IMR-90 (cell line): ENCODE data around the gene COA4. TPM values are rescaled to one million over a fixed set of nuclear protein-coding genes. Genes with fewer than 3 reads are reported as not detected.

Source experiments
- ATAC-seq: fragments of 200-7000 bp; cut with Tn5 transposase; 2 replicates; pipeline ENCODE4 v1.9.1; 2020; ENCODE audit warnings: low read depth, mild to moderate bottlenecking, moderate library complexity
- BruUV-seq: library from RNA; stranded (reverse); fragments of 400-500 nt; replicated peaks from 2 replicates; lab custom pipeline; 2021; lab: Mats Ljungman, UMichigan
- CTCF ChIA-PET: fragments of 300-600 bp; formaldehyde crosslinking; extraction: SDS; loops from one replicate; lab custom pipeline; 2021; ENCODE audit warnings: antibody characterized with exemption; lab: Yijun Ruan, JAX
- POLR2A ChIA-PET: fragments of 300-600 bp; sonication (Branson Sonifier 250); formaldehyde crosslinking; loops from one replicate; lab custom pipeline; 2022; ENCODE audit warnings: antibody characterized with exemption; ENCODE audit not compliant: unreplicated experiment; lab: Charles Lee
- DNase-seq: peaks from one replicate; pipeline ENCODE4 v3.0.0; 2013
- H2AFZ ChIP-seq: replicated peaks from 2 replicates; pipeline ENCODE3; 2013; ENCODE audit warnings: low read length, mild to moderate bottlenecking; ENCODE audit not compliant: poor library complexity
- H2AK5ac ChIP-seq: 2 replicates; pipeline ENCODE4 v1.6.1; 2013; ENCODE audit warnings: low read depth, low read length, inconsistent platforms
- H2AK9ac ChIP-seq: replicated peaks from 2 replicates; pipeline ENCODE3; 2013; ENCODE audit warnings: mild to moderate bottlenecking, low read depth, low read length, moderate library complexity; ENCODE audit not compliant: poor library complexity
- H2BK120ac ChIP-seq: 2 replicates; pipeline ENCODE4 v1.6.1; 2013; ENCODE audit warnings: low read depth, low read length, inconsistent platforms
- H2BK15ac ChIP-seq: 3 replicates; pipeline ENCODE4 v1.6.1; 2013; ENCODE audit warnings: low read depth, low read length, inconsistent platforms
- H2BK20ac ChIP-seq: 2 replicates; pipeline ENCODE4 v1.6.1; 2013; ENCODE audit warnings: low read depth, mild to moderate bottlenecking, inconsistent platforms, low read length, moderate library complexity
- H2BK5ac ChIP-seq: 2 replicates; pipeline ENCODE4 v1.6.1; 2013; ENCODE audit warnings: mild to moderate bottlenecking, low read depth, low read length, inconsistent platforms; ENCODE audit not compliant: poor library complexity, severe bottlenecking
- H3K14ac ChIP-seq: replicated peaks from 2 replicates; pipeline ENCODE4 v1.6.1; 2013; ENCODE audit warnings: low read depth, low read length, inconsistent platforms
- H3K18ac ChIP-seq: 2 replicates; pipeline ENCODE4 v1.6.1; 2013; ENCODE audit warnings: low read depth, low read length, control low read depth
- H3K23ac ChIP-seq: 2 replicates; pipeline ENCODE4 v1.6.1; 2013; ENCODE audit warnings: low read depth, low read length, inconsistent platforms
- H3K27ac ChIP-seq: 2 replicates; pipeline ENCODE4 v1.5.1; 2013; ENCODE audit warnings: mild to moderate bottlenecking, control low read depth, low read length; ENCODE audit not compliant: insufficient read depth
- H3K27me3 ChIP-seq: 2 replicates; pipeline ENCODE4 v1.6.1; 2013; ENCODE audit warnings: low read length; ENCODE audit not compliant: control insufficient read depth, insufficient read depth
- H3K36me3 ChIP-seq: 2 replicates; pipeline ENCODE4 v1.6.1; 2013; ENCODE audit warnings: low read length, mixed read lengths; ENCODE audit not compliant: control insufficient read depth, insufficient read depth
- H3K4ac ChIP-seq: 2 replicates; pipeline ENCODE4 v1.6.1; 2013; ENCODE audit warnings: low read depth, low read length, inconsistent platforms
- H3K4me1 ChIP-seq: 2 replicates; pipeline ENCODE4 v1.6.1; 2013; ENCODE audit warnings: low read length, mixed read lengths; ENCODE audit not compliant: control insufficient read depth, insufficient read depth
- H3K4me2 ChIP-seq: 2 replicates; pipeline ENCODE4 v1.6.1; 2013; ENCODE audit warnings: low read depth, mild to moderate bottlenecking, control low read depth, low read length, moderate library complexity
- H3K4me3 ChIP-seq: 2 replicates; pipeline ENCODE4 v1.5.1; 2013; ENCODE audit warnings: low read depth, mild to moderate bottlenecking, control low read depth, low read length, moderate library complexity; ENCODE audit not compliant: insufficient read depth
- H3K56ac ChIP-seq: 2 replicates; pipeline ENCODE4 v1.6.1; 2013; ENCODE audit warnings: low read length, inconsistent platforms; ENCODE audit not compliant: insufficient read depth; ENCODE audit errors: extremely low read depth
- H3K79me1 ChIP-seq, 2 experiments: 2 replicates each; pipeline ENCODE4 v1.6.1; 2013; ENCODE audit warnings: low read length in 2 of 2, inconsistent platforms in 1 of 2, low read depth in 1 of 2
- H3K9ac ChIP-seq: 2 replicates; pipeline ENCODE4 v1.6.1; 2013; ENCODE audit warnings: low read depth, low read length, control low read depth
- H3K9me1 ChIP-seq: 2 replicates; pipeline ENCODE4 v1.6.1; 2013; ENCODE audit warnings: low read length, inconsistent platforms; ENCODE audit not compliant: insufficient read depth
- H3K9me3 ChIP-seq: 2 replicates; pipeline ENCODE4 v1.6.1; 2013; ENCODE audit warnings: low read length; ENCODE audit not compliant: control insufficient read depth, insufficient read depth
- H4K20me1 ChIP-seq: 2 replicates; pipeline ENCODE4 v1.6.1; 2013; ENCODE audit warnings: low read length, inconsistent platforms; ENCODE audit not compliant: insufficient read depth
- H4K5ac ChIP-seq: 2 replicates; pipeline ENCODE4 v1.6.1; 2013; ENCODE audit warnings: mild to moderate bottlenecking, low read depth, low read length, control low read depth
- H4K8ac ChIP-seq, 2 experiments: 2 replicates each; pipeline ENCODE4 v1.6.1; 2013; ENCODE audit warnings: low read depth in 2 of 2, low read length in 2 of 2, control low read depth in 1 of 2, inconsistent platforms in 1 of 2
- H4K91ac ChIP-seq: 2 replicates; pipeline ENCODE4 v1.6.1; 2013; ENCODE audit warnings: low read depth, low read length, inconsistent platforms; ENCODE audit not compliant: insufficient read depth
- CHD1 ChIP-seq: IDR thresholded peaks from 2 replicates; pipeline ENCODE4 v1.6.1; 2012; ENCODE audit warnings: low read depth, low read length, improper control_type of control experiment
- CTCF ChIP-seq: conservative IDR thresholded peaks from 2 replicates; pipeline ENCODE4 v1.5.1; 2012; ENCODE audit warnings: mild to moderate bottlenecking, low read depth, low read length, improper control_type of control experiment
- ELK1 ChIP-seq: fragments of 150-350 bp; IDR thresholded peaks from 2 replicates; pipeline ENCODE4 v1.6.1; 2016; ENCODE audit warnings: low read depth, mild to moderate bottlenecking, low read length, moderate library complexity, borderline replicate concordance
- MAFK ChIP-seq: IDR thresholded peaks from 2 replicates; pipeline ENCODE4 v1.6.1; 2012; ENCODE audit warnings: low read depth, low read length, improper control_type of control experiment
- MXI1 ChIP-seq: IDR thresholded peaks from 2 replicates; pipeline ENCODE4 v1.6.1; 2012; ENCODE audit warnings: low read depth, mild to moderate bottlenecking, low read length, moderate library complexity, borderline replicate concordance
- RAD21 ChIP-seq: IDR thresholded peaks from 2 replicates; pipeline ENCODE4 v1.6.1; 2012; ENCODE audit warnings: low read length, improper control_type of control experiment
- RCOR1 ChIP-seq: IDR thresholded peaks from 2 replicates; pipeline ENCODE4 v1.6.1; 2012; ENCODE audit warnings: mild to moderate bottlenecking, low read length, improper control_type of control experiment; ENCODE audit not compliant: insufficient replicate concordance
- WGBS, 2 experiments: methylation state at CpG; one replicate each; pipeline versions ENCODE4 v1.1.5 to v1.1.7; 2013; ENCODE audit warnings: missing lambda C conversion rate in 2 of 2; ENCODE audit not compliant: insufficient read length in 1 of 2; ENCODE audit errors: extremely low coverage in 2 of 2; 5-methylcytosine and 5-hydroxymethylcytosine counted together
- dilution Hi-C: fragments of 300-500 bp; cut with HindIII; formaldehyde crosslinking; loops from one replicate; pipeline ENCODE4 v1.14.3; 2018; ENCODE audit warnings: low sequenced_read_pairs; ENCODE audit not compliant: unreplicated experiment
- in situ Hi-C: fragments of 300-500 bp; cut with MboI; formaldehyde crosslinking; loops from 3 replicates; pipeline ENCODE4 v1.14.3; 2019; ENCODE audit warnings: low sequenced_read_pairs, inconsistent platforms, mixed read lengths
- intact Hi-C: fragments of 100-400 bp; cut with micrococcal nuclease; formaldehyde crosslinking; loops from 2 replicates; pipeline ENCODE4 v1.10.0; 2022
- polyA plus RNA-seq, 3 experiments: library from polyadenylated mRNA; depleted of rRNA; stranded (reverse); fragments of >200 nt; gene quantifications; 2 replicates each; pipeline ENCODE4 v1.2.3, GENCODE V29; 2012; ENCODE audit warnings: low replicate concordance in 1 of 3
- total RNA-seq: library from RNA; depleted of rRNA; stranded (reverse); fragments of >200 nt; gene quantifications from 2 replicates; pipeline ENCODE4 v1.2.3, GENCODE V29; 2012

The COA4 gene
- total and polyA plus RNA-seq, 2 of the 4 experiments (the other 2 are of a cell fraction), result 78.0 to 97.4 TPM

GRCh38 chr11:73862986-73863385 lies 13.7 kb downstream of the COA4 start:
- ATAC-seq, result no peak
- in situ Hi-C loops, result no loop called here
- H4K5ac ChIP-seq, result no peak overlapping the region
- no peak overlapping the region for H3K4me3 ChIP-seq
- no peaks in the 10 kb centered on the region for H3K9me3 ChIP-seq
- intact Hi-C loops, result no loop called here
- H2BK120ac ChIP-seq, result no peak overlapping the region
- no CpG with 5 or more reads among the region's 4 CpGs for WGBS, 2 experiments
- no peak overlapping the region for H4K91ac ChIP-seq
- no peak overlapping the region for H4K8ac ChIP-seq
- H2AK5ac ChIP-seq, result no peak overlapping the region
- no peak overlapping the region for H3K23ac ChIP-seq
- no peak overlapping the region for H2AFZ ChIP-seq
- no peak overlapping the region for H3K4ac ChIP-seq
- no peak overlapping the region for H3K14ac ChIP-seq
- H3K79me1 ChIP-seq, result no peaks in the 10 kb centered on the region; a peak in 1 of 4 replicates
- no peak for TF ChIP-seq RAD21
- TF ChIP-seq CHD1, result no peak
- no peak for TF ChIP-seq RCOR1
- no peak for TF ChIP-seq CTCF
- TF ChIP-seq MAFK, result no peak
- no peak for TF ChIP-seq MXI1
- no peak for TF ChIP-seq ELK1
- no peak overlapping the region for H2BK15ac ChIP-seq
- no peak overlapping the region for H3K27ac ChIP-seq
- CTCF ChIA-PET, result no interaction called here
- H4K20me1 ChIP-seq, result peaks cover 9% of the 10 kb centered on the region; the same call in 1 of the 2 replicates
- no peak overlapping the region for H3K18ac ChIP-seq
- H2AK9ac ChIP-seq, result no peak overlapping the region
- DNase-seq, result no peak
- H3K4me2 ChIP-seq, result no peak overlapping the region
- H3K36me3 ChIP-seq, result peaks cover 2% of the 10 kb centered on the region; the same call in 1 of the 2 replicates
- H3K27me3 ChIP-seq, result no peaks in the 10 kb centered on the region
- H3K9ac ChIP-seq, result no peak overlapping the region
- H2BK5ac ChIP-seq, result no peak overlapping the region
- H3K56ac ChIP-seq, result no peak overlapping the region
- no peak overlapping the region for H2BK20ac ChIP-seq
- dilution Hi-C loops, result no loop called here
- peaks cover 5% of the 10 kb centered on the region for H3K4me1 ChIP-seq
- H3K9me1 ChIP-seq, result peaks cover 11% of the 10 kb centered on the region
- BruUV-seq, result no TSS peak
- POLR2A ChIA-PET, result no interaction called here
